ENCODE data around the gene TRAPPC1. TPM values are rescaled to one million over a fixed set of nuclear protein-coding genes. Genes with fewer than 3 reads are reported as not detected.

The TRAPPC1 gene
- total and polyA plus RNA-seq, 2 experiments from 2014 or later = 45.2 to 234 TPM

GRCh38 chr17:7972131-7972785 is 40.5 kb upstream of the TRAPPC1 start:
- Histone ChIP-seq H3K27ac (ENCODE audit: low read depth) (no peak overlapping the region), H3F3A (replicated peaks; ENCODE audit: low read depth) (no peaks in the 10 kb centered on the region), H3K36me3 (ENCODE audit: insufficient read depth) (no peaks in the 10 kb centered on the region), H3K4me3 (no peak overlapping the region), H3K9me2 (ENCODE audit: insufficient read depth) (no peaks in the 10 kb centered on the region), H4K20me1 (replicated peaks; ENCODE audit: insufficient read depth) (no peaks in the 10 kb centered on the region), H3K4me2 (no peak overlapping the region), H3K79me2 (replicated peaks; ENCODE audit: insufficient read depth) (no peaks in the 10 kb centered on the region), H3K27me3 (ENCODE audit: insufficient read depth) (no peaks in the 10 kb centered on the region), H3K4me1 (ENCODE audit: insufficient read depth) (no peaks in the 10 kb centered on the region), H2AFZ (no peak overlapping the region)
- no peaks in the 10 kb centered on the region for H3K36me3 Mint-ChIP-seq (ENCODE audit: low read depth)
- H3K4me1 Mint-ChIP-seq = no peaks in the 10 kb centered on the region
- H3K27me3 Mint-ChIP-seq (ENCODE audit: insufficient read depth, low read depth, poor library complexity) = peaks cover 9% of the 10 kb centered on the region
- no peak overlapping the region for H3K4me3 Mint-ChIP-seq
- no peak overlapping the region for H3K27ac Mint-ChIP-seq
- no peak for DNase-seq (ENCODE audit: low spot score)
- no peak for ATAC-seq
- peaks cover 14% of the 10 kb centered on the region for H3K9me3 Mint-ChIP-seq
- TF ChIP-seq EZH2 (IDR thresholded peaks at IDR 0.05; ENCODE audit: low read depth, unreplicated experiment) (no peak), CTCF (conservative IDR thresholded peaks at IDR 0.05; ENCODE audit: low read depth in 2 of 2) (peak in 1 of 2 experiments; percentile 12; a peak in 1 of 4 replicates)

GRCh38 chr17:7971651-7972050 is 39.9 kb upstream of the TRAPPC1 start:
- no peak overlapping the region for H3K27ac Mint-ChIP-seq
- no peaks in the 10 kb centered on the region for H3K36me3 ChIP-seq (ENCODE audit: insufficient read depth)

GRCh38 chr17:7969433-7969832 is 37.7 kb upstream of the TRAPPC1 start:
- DNase-seq (ENCODE audit: low spot score) (no peak), ATAC-seq (no peak)
- Mint-ChIP-seq H3K27me3 (ENCODE audit: insufficient read depth, low read depth, poor library complexity) (peaks cover 9% of the 10 kb centered on the region), H3K36me3 (ENCODE audit: low read depth) (no peaks in the 10 kb centered on the region), H3K9me3 (peaks cover 6% of the 10 kb centered on the region), H3K4me1 (peaks cover 4% of the 10 kb centered on the region; the same call in 1 of the 3 replicates), H3K4me3 (no peak overlapping the region), H3K27ac (no peak overlapping the region)
- no peaks in the 10 kb centered on the region for H4K20me1 ChIP-seq (replicated peaks; ENCODE audit: insufficient read depth)
- H3K79me2 ChIP-seq (replicated peaks; ENCODE audit: insufficient read depth) = no peaks in the 10 kb centered on the region
- no peak overlapping the region for H2AFZ ChIP-seq
- no peak overlapping the region for H3K27ac ChIP-seq (ENCODE audit: low read depth)
- H3K27me3 ChIP-seq (ENCODE audit: insufficient read depth) = no peaks in the 10 kb centered on the region
- no peak overlapping the region for H3K4me2 ChIP-seq
- H3K9me2 ChIP-seq (ENCODE audit: insufficient read depth) = no peaks in the 10 kb centered on the region
- H3K4me3 ChIP-seq = no peak overlapping the region
- H3F3A ChIP-seq (replicated peaks; ENCODE audit: low read depth) = no peaks in the 10 kb centered on the region
- H3K36me3 ChIP-seq (ENCODE audit: insufficient read depth) = no peaks in the 10 kb centered on the region
- peaks cover 4% of the 10 kb centered on the region; the same call in 1 of the 2 replicates for H3K4me1 ChIP-seq (ENCODE audit: insufficient read depth)
- no peak for TF ChIP-seq ZNF462 (CRISPR knock-in tag; IDR thresholded peaks at IDR 0.05)
- TF ChIP-seq STAT1 (IDR thresholded peaks at IDR 0.05; ENCODE audit: unreplicated experiment) = no peak

More at GRCh38 chr17:7971651-7972050, 39.9 kb upstream of the TRAPPC1 start:
- TF ChIP-seq ETS1 (IDR thresholded peaks at IDR 0.05) = no peak
- no peak overlapping the region for H3K4me2 ChIP-seq
- H3K27me3 ChIP-seq (ENCODE audit: insufficient read depth) = no peaks in the 10 kb centered on the region
- Mint-ChIP-seq H3K4me1 (no peaks in the 10 kb centered on the region), H3K27me3 (ENCODE audit: insufficient read depth, low read depth, poor library complexity) (peaks cover 6% of the 10 kb centered on the region), H3K36me3 (ENCODE audit: low read depth) (no peaks in the 10 kb centered on the region), H3K9me3 (peaks cover 14% of the 10 kb centered on the region), H3K4me3 (no peak overlapping the region)
- no peaks in the 10 kb centered on the region for H3F3A ChIP-seq (replicated peaks; ENCODE audit: low read depth)
- H2AFZ ChIP-seq = no peak overlapping the region
- no peak overlapping the region for H3K27ac ChIP-seq (ENCODE audit: low read depth)
- H4K20me1 ChIP-seq (replicated peaks; ENCODE audit: insufficient read depth) = no peaks in the 10 kb centered on the region
- no peaks in the 10 kb centered on the region for H3K79me2 ChIP-seq (replicated peaks; ENCODE audit: insufficient read depth)
- no peak for ATAC-seq
- no peaks in the 10 kb centered on the region for H3K4me1 ChIP-seq (ENCODE audit: insufficient read depth)
- no peaks in the 10 kb centered on the region for H3K9me2 ChIP-seq (ENCODE audit: insufficient read depth)
- H3K4me3 ChIP-seq = no peak overlapping the region
- DNase-seq (ENCODE audit: low spot score) = no peak

All from GM23338 (cell line).